GM12874 (cell line): ENCODE measurements around the gene ERRFI1.

ENCODE experiments used
- CTCF ChIP-seq: IDR thresholded peaks from 2 replicates; pipeline ENCODE4 v1.5.1; 2011; ENCODE audit warnings: low read depth, mild to moderate bottlenecking, control low read depth, low read length, moderate library complexity; ENCODE audit not compliant: insufficient read depth

The ERRFI1 gene

GRCh38 chr1:8047112-8047511 is 21.0 kb upstream of the ERRFI1 start:
- no peak for TF ChIP-seq CTCF

GRCh38 chr1:8046391-8046790 is 20.3 kb upstream of the ERRFI1 start:
- no peak for TF ChIP-seq CTCF

- no peak for TF ChIP-seq CTCF
Measured at GRCh38 chr1:8043621-8044020, 17.5 kb upstream of the ERRFI1 start.

GRCh38 chr1:8042134-8042533 is 16.0 kb upstream of the ERRFI1 start:
- TF ChIP-seq CTCF, result no peak

GRCh38 chr1:8040586-8040985 is 14.5 kb upstream of the ERRFI1 start:
- no peak for TF ChIP-seq CTCF

- no peak for TF ChIP-seq CTCF
Measured at GRCh38 chr1:8039071-8039470, 13.0 kb upstream of the ERRFI1 start.

GRCh38 chr1:8035289-8035688 is 9.2 kb upstream of the ERRFI1 start:
- no peak for TF ChIP-seq CTCF

GRCh38 chr1:8033322-8033721 is 7.2 kb upstream of the ERRFI1 start:
- TF ChIP-seq CTCF, result no peak
